Progenitor cell of endocrine pancreas (in vitro differentiated cells): ENCODE data around the gene NUPR1. TPM values are rescaled to one million over a fixed set of nuclear protein-coding genes. Genes with fewer than 3 reads are reported as not detected.
A peak's percentile ranks its signal among the peaks of the same experiment; 100 is the strongest.

Experiments used
- DNase-seq: peaks from one replicate; pipeline ENCODE4 v3.0.0; 2021; ENCODE audit warnings: low spot score; ENCODE audit not compliant: unreplicated experiment
- H3K27ac Mint-ChIP-seq: 2 replicates; pipeline ENCODE4 v1.8.0; 2021; ENCODE audit warnings: mild to moderate bottlenecking, moderate library complexity, mixed read lengths
- H3K27me3 Mint-ChIP-seq: 2 replicates; pipeline ENCODE4 v1.8.0; 2021; ENCODE audit warnings: mixed read lengths
- H3K36me3 Mint-ChIP-seq: 2 replicates; pipeline ENCODE4 v1.8.0; 2022; ENCODE audit warnings: mixed read lengths; ENCODE audit not compliant: insufficient read depth
- H3K4me1 Mint-ChIP-seq: 2 replicates; pipeline ENCODE4 v1.8.0; 2021; ENCODE audit warnings: low read depth, mixed read lengths
- H3K4me3 Mint-ChIP-seq: 2 replicates; pipeline ENCODE4 v1.8.0; 2021; ENCODE audit warnings: low read depth, mild to moderate bottlenecking, moderate library complexity, mixed read lengths
- H3K9me3 Mint-ChIP-seq: 2 replicates; pipeline ENCODE4 v1.8.0; 2021; ENCODE audit warnings: low read depth, mixed read lengths
- total RNA-seq: library from RNA; stranded (reverse); gene quantifications from 2 replicates; pipeline ENCODE4 v1.2.1, GENCODE V29; 2021
- TF ChIP-seq, protein P1 (sequence below): fragments of 200-600 bp; sonication (generic); IDR thresholded peaks from one replicate; pipeline ENCODE4 v1.5.0; 2021; ENCODE audit warnings: antibody characterized with exemption, mild to moderate bottlenecking; ENCODE audit not compliant: unreplicated experiment

NUPR1 gene
- total RNA-seq, 1 donor from 2014 or later, result not detected

DNA sequence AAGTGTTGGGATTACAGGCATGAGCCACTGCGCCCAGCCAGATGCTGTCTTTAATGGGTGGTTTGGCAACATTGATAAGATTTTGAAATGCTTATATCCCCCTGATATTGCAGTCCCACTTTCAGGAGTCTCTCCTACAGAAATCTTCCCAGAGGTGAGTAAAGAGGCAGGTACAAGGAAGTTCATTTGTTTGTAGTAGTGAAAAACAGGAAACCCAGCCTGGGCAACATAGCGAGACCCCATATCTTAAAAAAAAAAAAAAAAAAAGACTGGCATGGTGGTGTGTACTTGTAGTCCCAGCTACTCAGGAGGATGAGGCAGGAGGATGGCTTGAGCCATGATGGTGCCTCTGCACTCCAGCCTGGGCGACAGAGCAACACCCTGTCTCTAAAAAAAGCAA lies 6.2 kb upstream of the NUPR1 start:
- Mint-ChIP-seq H3K9me3 (no peaks in the 10 kb centered on the region), H3K27me3 (no peaks in the 10 kb centered on the region), H3K4me3 (no peak overlapping the region), H3K36me3 (no peaks in the 10 kb centered on the region), H3K27ac (no peak overlapping the region), H3K4me1 (peaks cover 3% of the 10 kb centered on the region)
- TF ChIP-seq, protein P1, sequence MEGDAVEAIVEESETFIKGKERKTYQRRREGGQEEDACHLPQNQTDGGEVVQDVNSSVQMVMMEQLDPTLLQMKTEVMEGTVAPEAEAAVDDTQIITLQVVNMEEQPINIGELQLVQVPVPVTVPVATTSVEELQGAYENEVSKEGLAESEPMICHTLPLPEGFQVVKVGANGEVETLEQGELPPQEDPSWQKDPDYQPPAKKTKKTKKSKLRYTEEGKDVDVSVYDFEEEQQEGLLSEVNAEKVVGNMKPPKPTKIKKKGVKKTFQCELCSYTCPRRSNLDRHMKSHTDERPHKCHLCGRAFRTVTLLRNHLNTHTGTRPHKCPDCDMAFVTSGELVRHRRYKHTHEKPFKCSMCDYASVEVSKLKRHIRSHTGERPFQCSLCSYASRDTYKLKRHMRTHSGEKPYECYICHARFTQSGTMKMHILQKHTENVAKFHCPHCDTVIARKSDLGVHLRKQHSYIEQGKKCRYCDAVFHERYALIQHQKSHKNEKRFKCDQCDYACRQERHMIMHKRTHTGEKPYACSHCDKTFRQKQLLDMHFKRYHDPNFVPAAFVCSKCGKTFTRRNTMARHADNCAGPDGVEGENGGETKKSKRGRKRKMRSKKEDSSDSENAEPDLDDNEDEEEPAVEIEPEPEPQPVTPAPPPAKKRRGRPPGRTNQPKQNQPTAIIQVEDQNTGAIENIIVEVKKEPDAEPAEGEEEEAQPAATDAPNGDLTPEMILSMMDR, result no peak
- DNase-seq, result no peak

- H3K9me3 Mint-ChIP-seq, result no peaks in the 10 kb centered on the region
- TF ChIP-seq, protein P1, result no peak
- peaks cover 3% of the 10 kb centered on the region for H3K4me1 Mint-ChIP-seq
- H3K27me3 Mint-ChIP-seq, result no peaks in the 10 kb centered on the region
- no peak overlapping the region for H3K4me3 Mint-ChIP-seq
- peak overlapping the region; percentile 43 for H3K27ac Mint-ChIP-seq
- no peak for DNase-seq
- no peaks in the 10 kb centered on the region for H3K36me3 Mint-ChIP-seq
Measured at GRCh38 chr16:28543072-28543471, 4.3 kb upstream of the NUPR1 start.

- no peaks in the 10 kb centered on the region for H3K36me3 Mint-ChIP-seq
- H3K4me1 Mint-ChIP-seq, result peaks cover 3% of the 10 kb centered on the region
- H3K4me3 Mint-ChIP-seq, result no peak overlapping the region
- H3K9me3 Mint-ChIP-seq, result no peaks in the 10 kb centered on the region
- no peak for DNase-seq
- TF ChIP-seq, protein P1, result no peak
- H3K27ac Mint-ChIP-seq, result no peak overlapping the region
- no peaks in the 10 kb centered on the region for H3K27me3 Mint-ChIP-seq
Measured at GRCh38 chr16:28542646-28543045, 3.9 kb upstream of the NUPR1 start.

DNA sequence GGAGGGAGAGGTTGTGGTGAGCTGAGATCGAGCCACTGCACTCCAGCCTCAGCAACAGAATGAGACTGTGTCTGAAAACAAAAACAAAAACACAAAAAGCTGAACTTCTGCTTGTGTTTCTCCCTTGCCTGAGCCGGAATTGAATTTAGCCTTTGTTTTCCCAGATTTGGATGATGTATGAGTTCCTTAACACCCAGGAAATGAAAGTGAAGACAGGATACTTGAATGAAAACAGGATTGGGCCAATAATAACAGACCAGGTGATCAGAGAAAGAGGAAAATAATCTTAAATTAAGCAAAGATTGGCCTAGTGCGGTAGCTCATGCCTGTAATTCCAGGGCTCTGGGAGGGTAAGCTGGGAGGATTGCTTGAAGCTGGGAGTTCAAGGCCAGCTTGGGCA lies 1.6 kb upstream of the NUPR1 start:
- no peak for DNase-seq
- Mint-ChIP-seq H3K4me1 (peaks cover 3% of the 10 kb centered on the region), H3K27ac (no peak overlapping the region), H3K9me3 (no peaks in the 10 kb centered on the region), H3K4me3 (no peak overlapping the region), H3K36me3 (no peaks in the 10 kb centered on the region), H3K27me3 (no peaks in the 10 kb centered on the region)
- TF ChIP-seq, protein P1, result no peak

DNA sequence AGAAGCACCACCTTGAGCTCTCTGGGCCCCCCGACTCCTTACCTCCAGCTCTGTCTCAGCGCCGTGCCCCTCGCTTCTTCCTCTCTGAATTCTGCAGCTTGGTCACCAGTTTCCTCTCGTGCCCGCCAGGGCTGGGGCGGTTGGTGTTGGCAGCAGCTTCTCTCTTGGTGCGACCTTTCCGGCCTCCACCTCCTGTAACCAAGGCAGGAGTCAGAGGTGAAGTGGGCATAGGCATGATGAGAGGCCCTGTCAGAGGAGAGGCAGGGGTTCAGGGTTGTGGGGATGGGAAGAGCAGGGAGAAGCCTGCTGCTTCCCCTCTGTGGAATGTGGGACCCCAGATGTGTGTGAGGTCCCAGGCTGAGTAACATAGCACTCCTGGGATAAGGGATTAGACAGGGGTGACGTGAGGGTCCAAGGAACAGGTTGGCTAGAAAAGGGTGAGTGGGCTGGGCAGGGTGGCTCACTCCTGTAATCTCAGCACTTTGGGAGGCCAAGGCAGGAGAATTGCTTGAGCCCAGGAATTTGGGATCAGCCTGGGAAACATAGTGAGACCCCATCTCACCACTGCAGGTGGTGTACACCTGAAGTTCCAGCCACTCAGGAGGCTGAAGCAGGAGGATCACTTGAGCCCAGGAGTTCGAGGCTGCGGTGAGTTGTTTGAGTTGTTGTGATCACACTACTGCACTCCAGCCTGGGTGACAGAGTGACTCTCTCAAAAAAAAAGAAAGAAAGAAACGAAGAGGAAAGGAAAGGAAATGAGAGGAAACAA lies 626 bp downstream of the NUPR1 start:
- TF ChIP-seq, protein P1, result no peak
- no peaks in the 10 kb centered on the region for H3K36me3 Mint-ChIP-seq
- no peak overlapping the region for H3K27ac Mint-ChIP-seq
- H3K9me3 Mint-ChIP-seq, result no peaks in the 10 kb centered on the region
- H3K4me3 Mint-ChIP-seq, result no peak overlapping the region
- no peaks in the 10 kb centered on the region for H3K27me3 Mint-ChIP-seq
- peaks cover 3% of the 10 kb centered on the region for H3K4me1 Mint-ChIP-seq
- no peak for DNase-seq
